T-helper 1 cell treated with Interleukin-12 subunit alpha and Interleukin-12 subunit beta and Interleukin-4 antibody, amounts not matched to agents 30 μg/mL and 1 μg/mL, for 36 hours (primary cell): ENCODE results near the gene RTL10.

Experiments used
- H3K27ac Mint-ChIP-seq: one replicate; pipeline ENCODE4 v1.8.0; 2021; ENCODE audit warnings: mild to moderate bottlenecking, mixed read lengths
- H3K27me3 Mint-ChIP-seq: one replicate; pipeline ENCODE4 v1.8.0; 2021; ENCODE audit warnings: low read depth, mixed read lengths
- H3K36me3 Mint-ChIP-seq: one replicate; pipeline ENCODE4 v1.8.0; 2021; ENCODE audit warnings: low read depth, mixed read lengths
- H3K4me1 Mint-ChIP-seq: one replicate; pipeline ENCODE4 v1.8.0; 2021; ENCODE audit warnings: low read depth, mixed read lengths
- H3K4me3 Mint-ChIP-seq: one replicate; pipeline ENCODE4 v1.8.0; 2021; ENCODE audit warnings: mild to moderate bottlenecking, moderate library complexity, mixed read lengths
- H3K9me3 Mint-ChIP-seq: one replicate; pipeline ENCODE4 v1.8.0; 2021; ENCODE audit warnings: mixed read lengths

RTL10 gene

GRCh38 chr22:19865141-19865829 lies 10.6 kb upstream of the RTL10 start:
- no peaks in the 10 kb centered on the region for H3K4me1 Mint-ChIP-seq
- no peaks in the 10 kb centered on the region for H3K36me3 Mint-ChIP-seq
- no peak overlapping the region for H3K4me3 Mint-ChIP-seq
- no peaks in the 10 kb centered on the region for H3K9me3 Mint-ChIP-seq
- peaks cover 17% of the 10 kb centered on the region for H3K27me3 Mint-ChIP-seq
- H3K27ac Mint-ChIP-seq: no peak overlapping the region

GRCh38 chr22:19864538-19865106 lies 9.9 kb upstream of the RTL10 start:
- Mint-ChIP-seq H3K4me3 (no peak overlapping the region), H3K9me3 (no peaks in the 10 kb centered on the region), H3K27me3 (peaks cover 17% of the 10 kb centered on the region), H3K36me3 (no peaks in the 10 kb centered on the region), H3K27ac (no peak overlapping the region), H3K4me1 (no peaks in the 10 kb centered on the region)

DNA sequence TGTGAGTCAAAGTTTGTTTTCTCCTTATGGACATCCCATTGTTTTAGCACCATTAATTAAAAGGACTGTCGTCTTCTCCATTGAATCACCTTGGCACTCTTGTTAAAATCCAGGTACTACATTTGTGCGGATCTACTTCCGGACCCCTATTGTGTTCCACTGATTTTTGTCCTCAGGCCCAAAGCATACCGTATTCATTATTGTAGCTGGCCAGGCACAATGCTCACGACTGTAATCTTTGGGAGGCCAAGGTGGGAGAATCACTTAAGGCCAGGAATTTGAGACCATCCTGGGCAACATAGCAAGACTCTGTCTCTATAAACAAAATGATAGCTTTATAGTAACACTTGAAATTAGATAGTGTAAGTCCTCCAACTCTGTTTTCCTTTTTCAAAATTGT lies 8.9 kb upstream of the RTL10 start:
- Mint-ChIP-seq H3K36me3 (no peaks in the 10 kb centered on the region), H3K27me3 (peaks cover 17% of the 10 kb centered on the region), H3K27ac (no peak overlapping the region), H3K4me3 (no peak overlapping the region), H3K9me3 (no peaks in the 10 kb centered on the region), H3K4me1 (no peaks in the 10 kb centered on the region)

- Mint-ChIP-seq H3K9me3 (no peaks in the 10 kb centered on the region), H3K4me3 (no peak overlapping the region), H3K36me3 (peaks cover 2% of the 10 kb centered on the region), H3K27me3 (peaks cover 17% of the 10 kb centered on the region), H3K27ac (no peak overlapping the region), H3K4me1 (no peaks in the 10 kb centered on the region)
Measured at GRCh38 chr22:19862619-19863246, 8.1 kb upstream of the RTL10 start.

GRCh38 chr22:19859861-19860510 lies 5.3 kb upstream of the RTL10 start:
- no peak overlapping the region for H3K4me3 Mint-ChIP-seq
- no peaks in the 10 kb centered on the region for H3K9me3 Mint-ChIP-seq
- peaks cover 6% of the 10 kb centered on the region for H3K27me3 Mint-ChIP-seq
- peaks cover 7% of the 10 kb centered on the region for H3K4me1 Mint-ChIP-seq
- no peak overlapping the region for H3K27ac Mint-ChIP-seq
- peaks cover 3% of the 10 kb centered on the region for H3K36me3 Mint-ChIP-seq

- Mint-ChIP-seq H3K4me1 (peaks cover 23% of the 10 kb centered on the region), H3K27me3 (no peaks in the 10 kb centered on the region), H3K9me3 (no peaks in the 10 kb centered on the region), H3K36me3 (peaks cover 3% of the 10 kb centered on the region), H3K27ac (no peak overlapping the region), H3K4me3 (no peak overlapping the region)
Measured at GRCh38 chr22:19857382-19857781, 2.7 kb upstream of the RTL10 start.

DNA sequence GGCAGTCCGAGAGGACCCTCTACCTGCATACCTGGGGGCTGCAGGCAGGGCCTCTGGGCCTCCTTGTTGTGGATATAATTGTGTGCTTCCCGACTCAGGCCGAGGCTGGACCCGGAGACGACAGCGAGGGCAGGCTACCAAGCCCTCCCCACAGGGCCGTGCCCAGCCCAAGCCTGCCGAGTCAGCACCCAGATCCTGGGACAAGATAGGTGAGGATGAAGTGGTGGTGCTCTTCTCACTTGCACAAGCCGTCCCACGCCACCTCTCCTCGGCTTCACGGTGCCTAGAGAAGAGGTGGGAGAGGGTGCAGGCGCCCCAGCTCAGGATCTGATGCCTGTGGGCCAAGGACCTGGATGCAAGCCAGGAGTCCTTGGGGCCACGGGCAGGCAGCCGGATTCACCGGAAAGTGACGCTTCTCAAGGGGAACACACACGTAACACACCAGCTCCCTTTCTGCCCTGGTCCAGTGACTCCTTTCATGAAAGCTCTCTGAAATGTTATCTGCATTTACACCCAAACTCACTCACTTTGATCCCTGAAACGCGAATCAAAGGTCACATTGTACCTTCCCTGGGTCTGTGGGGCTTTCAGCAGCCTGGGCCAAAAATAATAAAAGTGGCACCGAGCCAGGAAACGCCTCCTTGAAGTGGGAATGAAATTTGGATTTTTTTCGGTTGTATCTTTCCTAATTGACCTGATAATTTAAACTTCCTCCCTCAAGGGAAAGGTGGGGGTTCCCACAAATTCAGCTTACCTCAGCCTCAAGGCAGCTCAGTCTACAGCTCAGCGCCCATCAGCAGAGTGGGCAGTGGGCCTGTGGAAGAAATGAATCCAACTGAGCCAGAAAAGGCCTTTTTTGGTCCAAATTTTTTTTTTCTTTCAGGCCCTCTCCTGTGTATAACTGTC lies 1.1 kb upstream of the RTL10 start:
- H3K27ac Mint-ChIP-seq: peak overlapping the region; percentile 90
- H3K4me3 Mint-ChIP-seq: peak overlapping the region; percentile 95
- H3K9me3 Mint-ChIP-seq: no peaks in the 10 kb centered on the region
- H3K4me1 Mint-ChIP-seq: peaks cover 25% of the 10 kb centered on the region
- H3K27me3 Mint-ChIP-seq: no peaks in the 10 kb centered on the region
- H3K36me3 Mint-ChIP-seq: peaks cover 9% of the 10 kb centered on the region

GRCh38 chr22:19853879-19854777 lies 546 bp downstream of the RTL10 start:
- Mint-ChIP-seq H3K36me3 (peaks cover 12% of the 10 kb centered on the region), H3K4me3 (peak overlapping the region; percentile 95), H3K9me3 (no peaks in the 10 kb centered on the region), H3K27ac (peak overlapping the region; percentile 90), H3K4me1 (peaks cover 25% of the 10 kb centered on the region), H3K27me3 (no peaks in the 10 kb centered on the region)

DNA sequence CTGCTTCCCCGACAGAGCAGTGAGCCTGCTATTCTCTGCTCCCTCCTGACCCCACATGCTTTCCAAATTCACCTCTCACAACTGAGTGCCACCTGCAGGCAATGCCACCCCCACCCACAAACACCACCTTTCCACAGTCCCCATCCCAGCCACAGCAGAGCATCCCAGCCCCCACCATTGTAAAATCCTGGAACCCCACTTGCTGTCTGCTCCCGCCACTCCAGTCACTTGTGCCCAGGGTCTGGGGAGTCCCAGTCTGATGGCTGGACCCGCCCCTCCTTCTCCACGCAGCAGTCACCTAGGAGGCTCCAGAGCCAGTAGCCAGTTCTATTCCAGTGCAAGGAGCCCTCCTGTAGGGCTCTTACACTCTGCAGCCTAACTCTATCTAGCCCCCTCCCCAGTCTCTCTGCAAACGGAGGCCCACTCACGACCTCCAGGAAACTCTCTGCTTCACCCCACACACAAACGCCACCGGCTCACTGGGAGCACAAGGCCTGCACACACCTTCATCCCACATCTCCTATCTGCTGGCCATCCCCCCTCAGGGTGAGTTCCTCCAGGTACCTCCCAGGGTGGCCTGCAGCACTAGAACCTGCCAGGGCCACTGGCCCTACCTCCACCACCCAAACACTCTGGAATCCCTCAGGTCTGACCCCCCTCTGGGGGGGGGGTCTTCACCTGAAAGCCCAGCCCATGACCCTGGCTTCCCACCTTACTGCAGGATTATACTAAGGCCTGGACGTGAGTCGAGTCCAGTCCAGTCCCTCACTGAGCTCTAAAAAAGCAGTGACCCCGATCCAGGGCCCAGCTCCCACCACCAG lies 1.4 kb downstream of the RTL10 start:
- Mint-ChIP-seq H3K27ac (peak overlapping the region; percentile 90), H3K27me3 (no peaks in the 10 kb centered on the region), H3K4me3 (peak overlapping the region; percentile 95), H3K36me3 (peaks cover 12% of the 10 kb centered on the region), H3K9me3 (no peaks in the 10 kb centered on the region), H3K4me1 (peaks cover 25% of the 10 kb centered on the region)

GRCh38 chr22:19852177-19852781 lies 2.4 kb downstream of the RTL10 start:
- H3K27ac Mint-ChIP-seq: peak overlapping the region; percentile 57
- H3K9me3 Mint-ChIP-seq: no peaks in the 10 kb centered on the region
- H3K4me3 Mint-ChIP-seq: peak overlapping the region; percentile 95
- peaks cover 25% of the 10 kb centered on the region for H3K4me1 Mint-ChIP-seq
- H3K36me3 Mint-ChIP-seq: peaks cover 15% of the 10 kb centered on the region
- H3K27me3 Mint-ChIP-seq: no peaks in the 10 kb centered on the region

GRCh38 chr22:19851291-19852176 lies 3.1 kb downstream of the RTL10 start:
- Mint-ChIP-seq H3K9me3 (no peaks in the 10 kb centered on the region), H3K27me3 (no peaks in the 10 kb centered on the region), H3K36me3 (peaks cover 15% of the 10 kb centered on the region), H3K27ac (peak overlapping the region; percentile 57), H3K4me1 (peaks cover 23% of the 10 kb centered on the region), H3K4me3 (no peak overlapping the region)

DNA sequence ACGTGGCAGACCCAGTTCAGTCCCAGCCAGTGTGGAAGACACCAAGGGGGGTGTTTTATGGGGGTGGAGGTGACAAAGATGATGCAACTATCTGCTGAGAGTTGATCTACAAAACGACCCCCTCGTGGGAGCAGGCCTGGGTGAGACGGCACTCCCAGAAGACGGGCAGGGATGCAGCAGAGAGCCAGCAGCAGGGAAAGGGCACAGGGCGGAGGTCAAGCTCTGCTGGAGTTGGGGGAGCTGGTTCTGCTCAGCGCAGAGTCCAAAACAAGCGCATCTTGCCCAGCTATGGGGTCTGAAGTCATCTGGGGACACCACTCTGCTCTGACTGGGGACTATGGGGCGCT lies 3.9 kb downstream of the RTL10 start:
- H3K4me1 Mint-ChIP-seq: peaks cover 18% of the 10 kb centered on the region
- no peak overlapping the region for H3K4me3 Mint-ChIP-seq
- H3K27me3 Mint-ChIP-seq: no peaks in the 10 kb centered on the region
- no peaks in the 10 kb centered on the region for H3K9me3 Mint-ChIP-seq
- H3K36me3 Mint-ChIP-seq: peaks cover 16% of the 10 kb centered on the region
- H3K27ac Mint-ChIP-seq: no peak overlapping the region
